GM23338 (cell line): ENCODE results near the gene IRF1.

Experiments used
- CREB1 ChIP-seq: fragments of 250-450 bp; sonication (Bioruptor Pico); IDR thresholded peaks from 2 replicates; pipeline ENCODE4 v1.5.0; 2020; ENCODE audit warnings: low read depth, mild to moderate bottlenecking, moderate library complexity
- CTCF ChIP-seq, 2 experiments: fragments of 200-600 bp in 1 of 2; sonication (generic) in 1 of 2; conservative IDR thresholded peaks; 2 replicates each; pipeline versions ENCODE4 v1.5.1 to v1.6.1; 2016 to 2017; ENCODE audit warnings: antibody characterized with exemption in 2 of 2, low read depth in 2 of 2, mild to moderate bottlenecking in 2 of 2, moderate library complexity in 1 of 2
- EZH2 ChIP-seq: fragments of 200-600 bp; sonication (generic); IDR thresholded peaks from one replicate; pipeline ENCODE4 v1.8.0; 2017; ENCODE audit warnings: antibody characterized with exemption, mild to moderate bottlenecking, low read depth; ENCODE audit not compliant: unreplicated experiment

- no peak for TF ChIP-seq CREB1 (CRISPR knock-in tag)
- TF ChIP-seq CTCF (conservative IDR thresholded peaks at IDR 0.05; ENCODE audit: low read depth in 2 of 2) = no peak
- no peak for TF ChIP-seq EZH2
Measured at GRCh38 chr5:132462856-132463745, 27.5 kb downstream of the IRF1 start.
